ENCODE data around the gene FXYD6.
A peak's percentile ranks its signal among the peaks of the same experiment; 100 is the strongest.
"Not testable (repeated sequence)": the region's sequence is repeated elsewhere in the genome, so short reads cannot be mapped to it uniquely, and the experiment has no call there.

FXYD6 gene

GRCh38 chr11:117817368-117818040, 59.0 kb downstream of the FXYD6 start:
- H3K36me3 Mint-ChIP-seq: no peaks in the 10 kb centered on the region
- CTCF ChIA-PET: interaction anchor here (0.8 to 11.5 kb wide), 15 partner anchors 10 to 397 kb away, joined by 3 to 270 read pairs (median 6); partner anchors contain the start of gene DSCAML1
- peak overlapping the region; percentile 80 for H3K27ac Mint-ChIP-seq
- H3K4me1 Mint-ChIP-seq: peaks cover 54% of the 10 kb centered on the region
- no peak overlapping the region for H3K4me3 Mint-ChIP-seq
- peaks cover 4% of the 10 kb centered on the region for H3K27me3 Mint-ChIP-seq
- DNase-seq: peak; percentile 88
- H3K9me3 Mint-ChIP-seq: no peaks in the 10 kb centered on the region

GRCh38 chr11:117816846-117817367, 59.6 kb downstream of the FXYD6 start:
- H3K9me3 Mint-ChIP-seq: no peaks in the 10 kb centered on the region
- peaks cover 2% of the 10 kb centered on the region for H3K27me3 Mint-ChIP-seq
- H3K27ac Mint-ChIP-seq: no peak overlapping the region
- peaks cover 49% of the 10 kb centered on the region for H3K4me1 Mint-ChIP-seq
- H3K4me3 Mint-ChIP-seq: no peak overlapping the region
- CTCF ChIA-PET: interaction anchor here (1.0 to 11.5 kb wide), 14 partner anchors 9 to 397 kb away, joined by 3 to 270 read pairs (median 6); no protein-coding TSS in a partner anchor
- no peak for DNase-seq
- no peaks in the 10 kb centered on the region for H3K36me3 Mint-ChIP-seq

DNA sequence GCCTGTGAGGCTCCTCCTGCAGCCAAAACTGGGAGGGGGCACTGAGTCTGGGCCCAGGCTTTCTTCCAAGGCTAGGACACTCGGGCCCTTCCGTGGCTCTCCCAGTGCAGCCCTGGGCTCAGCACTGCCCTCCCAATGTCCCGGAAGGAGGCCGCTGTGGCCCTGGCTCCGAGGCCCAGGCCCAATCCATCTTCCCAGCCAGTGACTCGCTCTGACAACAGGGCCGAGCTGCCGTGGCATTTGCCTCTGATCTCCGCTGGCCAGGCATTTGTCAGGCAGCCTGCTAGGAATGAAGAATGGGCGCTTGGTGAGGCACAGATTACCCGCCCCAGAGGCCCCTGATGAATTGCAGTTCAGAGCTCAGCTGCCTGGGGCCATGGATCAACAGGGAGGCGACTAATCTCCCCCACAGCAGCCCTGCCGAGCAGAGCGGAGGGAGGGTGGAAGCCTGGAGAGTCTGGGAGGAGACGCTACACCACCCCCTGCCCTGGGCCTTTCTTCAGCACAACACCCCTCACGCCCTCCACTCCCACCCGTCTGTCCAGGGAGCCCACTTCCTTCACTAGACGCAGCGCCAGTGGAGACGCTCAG, 60.2 kb downstream of the FXYD6 start:
- Mint-ChIP-seq H3K36me3 (no peaks in the 10 kb centered on the region), H3K9me3 (no peaks in the 10 kb centered on the region), H3K4me3 (no peak overlapping the region), H3K4me1 (peaks cover 47% of the 10 kb centered on the region), H3K27me3 (no peaks in the 10 kb centered on the region), H3K27ac (peak overlapping the region; percentile 84)
- DNase-seq: no peak
- CTCF ChIA-PET: interaction anchor here (0.7 to 11.5 kb wide), 11 partner anchors 8 to 390 kb away, joined by 3 to 270 read pairs (median 5); no protein-coding TSS in a partner anchor

DNA sequence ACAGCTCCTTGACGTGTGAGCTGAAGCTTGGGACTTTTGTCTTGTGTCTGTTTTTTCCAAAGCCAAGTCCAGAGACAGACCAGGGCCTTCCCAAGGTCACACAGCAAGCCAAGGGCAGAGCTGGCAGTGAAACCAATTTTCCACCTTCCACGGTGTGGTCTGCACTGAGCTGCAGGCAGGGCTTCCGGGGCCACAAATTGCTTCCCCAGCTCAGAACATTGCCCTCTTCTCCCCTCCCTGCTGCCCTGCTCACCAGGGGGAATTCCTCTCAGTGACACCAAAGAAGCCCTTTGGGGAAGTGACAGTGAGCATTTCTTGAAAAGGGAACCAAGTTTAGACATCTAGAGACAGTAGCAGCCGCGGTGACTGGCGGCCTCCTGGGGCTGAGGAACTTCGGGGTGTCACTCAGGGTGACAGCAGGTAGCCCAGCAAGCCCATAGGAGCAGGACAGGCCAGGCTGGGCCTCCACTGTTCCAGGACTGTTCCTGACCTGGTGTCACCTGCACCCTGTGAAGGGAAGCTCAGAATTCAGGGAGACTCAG, 61.1 kb downstream of the FXYD6 start:
- DNase-seq: peak; percentile 72
- peak overlapping the region; percentile 84 for H3K27ac Mint-ChIP-seq
- H3K27me3 Mint-ChIP-seq: peaks cover 7% of the 10 kb centered on the region
- no peaks in the 10 kb centered on the region for H3K9me3 Mint-ChIP-seq
- H3K4me1 Mint-ChIP-seq: peaks cover 47% of the 10 kb centered on the region
- H3K4me3 Mint-ChIP-seq: peak overlapping the region; percentile 51
- no peaks in the 10 kb centered on the region for H3K36me3 Mint-ChIP-seq
- CTCF ChIA-PET: interaction anchor here (0.7 to 11.5 kb wide), 11 partner anchors 7 to 390 kb away, joined by 3 to 270 read pairs (median 5); no protein-coding TSS in a partner anchor

- Mint-ChIP-seq H3K9me3 (no peaks in the 10 kb centered on the region), H3K4me3 (peak overlapping the region; percentile 51), H3K27me3 (peaks cover 12% of the 10 kb centered on the region), H3K4me1 (peaks cover 46% of the 10 kb centered on the region), H3K27ac (peak overlapping the region; percentile 84), H3K36me3 (no peaks in the 10 kb centered on the region)
- peak; percentile 83 for DNase-seq
- CTCF ChIA-PET: interaction anchor here (0.7 to 11.5 kb wide), 9 partner anchors 7 to 389 kb away, joined by 3 to 270 read pairs (median 5); no protein-coding TSS in a partner anchor
Observed at GRCh38 chr11:117814766-117815261, 61.6 kb downstream of the FXYD6 start.

- H3K27ac Mint-ChIP-seq: peak overlapping the region; percentile 84
- CTCF ChIA-PET: interaction anchor here (5.6 to 11.5 kb wide), 3 partner anchors 6 to 238 kb away, joined by 44 to 270 read pairs (median 54); no protein-coding TSS in a partner anchor
- DNase-seq: no peak
- H3K36me3 Mint-ChIP-seq: no peaks in the 10 kb centered on the region
- no peak overlapping the region for H3K4me3 Mint-ChIP-seq
- H3K4me1 Mint-ChIP-seq: peaks cover 49% of the 10 kb centered on the region
- no peaks in the 10 kb centered on the region for H3K9me3 Mint-ChIP-seq
- H3K27me3 Mint-ChIP-seq: peaks cover 17% of the 10 kb centered on the region
Observed at GRCh38 chr11:117814204-117814765, 62.2 kb downstream of the FXYD6 start.

DNA sequence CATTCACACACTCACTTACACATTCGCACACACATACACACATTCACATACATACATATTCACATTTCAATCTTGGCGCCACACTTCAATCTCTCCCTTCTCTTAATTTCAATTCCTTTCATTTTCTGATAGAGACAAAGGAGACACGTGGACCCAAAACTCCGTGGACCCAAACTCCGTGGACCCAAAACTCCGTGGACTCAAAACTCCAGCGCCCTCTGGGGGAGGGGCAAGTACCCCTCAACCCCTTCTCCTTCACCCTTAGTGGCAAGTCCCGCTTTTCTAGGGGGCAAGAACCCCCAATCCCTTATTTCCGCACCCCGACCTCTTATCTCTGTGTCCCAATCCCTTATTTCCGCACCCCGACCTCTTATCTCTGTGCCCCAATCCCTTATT, 66.4 kb downstream of the FXYD6 start:
- Mint-ChIP-seq H3K4me1 (peaks cover 21% of the 10 kb centered on the region), H3K27me3 (peaks cover 40% of the 10 kb centered on the region)
- not testable (repeated sequence) for H3K4me3 Mint-ChIP-seq, H3K27ac Mint-ChIP-seq, DNase-seq, H3K36me3 Mint-ChIP-seq, H3K9me3 Mint-ChIP-seq
- CTCF ChIA-PET: interaction anchor here (2.0 to 7.5 kb wide), 5 partner anchors 10 to 384 kb away, joined by 7 to 270 read pairs (median 69); partner anchors contain the start of gene FXYD2

- peaks cover 46% of the 10 kb centered on the region for H3K27me3 Mint-ChIP-seq
- peak; percentile 70 for DNase-seq
- H3K4me1 Mint-ChIP-seq: peaks cover 14% of the 10 kb centered on the region
- H3K36me3 Mint-ChIP-seq: no peaks in the 10 kb centered on the region
- no peak overlapping the region for H3K4me3 Mint-ChIP-seq
- H3K9me3 Mint-ChIP-seq: no peaks in the 10 kb centered on the region
- CTCF ChIA-PET: interaction anchor here (1.1 to 7.5 kb wide), 13 partner anchors 10 to 386 kb away, joined by 3 to 270 read pairs (median 5); partner anchors contain the start of gene FXYD2
- no peak overlapping the region for H3K27ac Mint-ChIP-seq
Observed at GRCh38 chr11:117809236-117810055, 67.0 kb downstream of the FXYD6 start.

DNA sequence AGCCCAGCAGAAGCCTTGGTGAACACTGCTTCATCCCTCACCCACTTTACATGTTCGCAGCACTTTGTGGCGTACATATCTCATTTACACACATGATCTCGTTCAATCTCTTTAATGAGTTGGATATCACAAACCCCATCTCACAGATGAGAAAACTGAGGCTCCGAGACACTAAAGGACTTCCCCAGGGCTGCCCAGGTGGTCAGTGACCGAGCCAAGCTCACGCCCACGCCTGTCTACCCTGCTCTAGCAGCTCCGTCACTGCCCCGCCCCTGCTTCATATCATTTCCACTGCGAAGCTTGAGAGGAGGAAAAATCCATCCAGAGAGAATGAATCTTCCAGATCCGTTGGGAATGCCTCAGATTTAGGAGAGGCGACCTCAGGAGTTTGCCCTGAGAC, 67.7 kb downstream of the FXYD6 start:
- H3K4me3 Mint-ChIP-seq: no peak overlapping the region
- H3K36me3 Mint-ChIP-seq: no peaks in the 10 kb centered on the region
- H3K4me1 Mint-ChIP-seq: peaks cover 11% of the 10 kb centered on the region
- DNase-seq: no peak
- H3K9me3 Mint-ChIP-seq: no peaks in the 10 kb centered on the region
- peaks cover 51% of the 10 kb centered on the region for H3K27me3 Mint-ChIP-seq
- CTCF ChIA-PET: interaction anchor here (0.7 to 7.5 kb wide), 18 partner anchors 10 to 385 kb away, joined by 3 to 270 read pairs (median 4); partner anchors contain the start of gene FXYD2
- H3K27ac Mint-ChIP-seq: no peak overlapping the region

GRCh38 chr11:117807482-117808327, 68.8 kb downstream of the FXYD6 start:
- CTCF ChIA-PET: interaction anchor here (0.6 to 7.5 kb wide), 43 partner anchors 9 to 697 kb away, joined by 3 to 270 read pairs (median 4); partner anchors contain the start of genes DSCAML1 and FXYD2
- H3K4me3 Mint-ChIP-seq: no peak overlapping the region
- DNase-seq: peak; percentile 83
- peaks cover 9% of the 10 kb centered on the region for H3K4me1 Mint-ChIP-seq
- no peaks in the 10 kb centered on the region for H3K9me3 Mint-ChIP-seq
- H3K36me3 Mint-ChIP-seq: no peaks in the 10 kb centered on the region
- no peak overlapping the region for H3K27ac Mint-ChIP-seq
- H3K27me3 Mint-ChIP-seq: peaks cover 53% of the 10 kb centered on the region

DNA sequence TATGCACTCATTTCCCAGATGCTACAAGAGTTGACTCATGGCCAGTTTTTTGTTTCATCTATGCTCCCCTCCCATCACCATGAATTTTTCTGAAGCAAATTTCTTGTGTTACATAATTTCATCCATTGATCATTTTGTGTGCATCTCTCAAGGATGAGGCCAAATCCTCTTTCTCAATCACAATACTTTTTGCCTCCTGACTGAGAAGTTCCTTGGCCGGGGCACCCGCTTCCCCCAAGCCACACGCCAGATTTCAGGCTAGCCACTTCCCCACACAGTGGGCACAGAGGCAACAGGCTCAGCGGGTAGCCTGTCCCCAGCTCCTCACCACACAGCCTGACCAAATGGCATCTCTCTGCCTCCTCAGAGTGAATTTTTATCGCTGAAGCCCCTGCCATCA, 69.6 kb downstream of the FXYD6 start:
- Mint-ChIP-seq H3K27ac (no peak overlapping the region), H3K27me3 (peaks cover 58% of the 10 kb centered on the region), H3K36me3 (no peaks in the 10 kb centered on the region), H3K9me3 (no peaks in the 10 kb centered on the region), H3K4me1 (peaks cover 9% of the 10 kb centered on the region), H3K4me3 (no peak overlapping the region)
- CTCF ChIA-PET: interaction anchor here (0.6 to 7.5 kb wide), 32 partner anchors 8 to 465 kb away, joined by 3 to 270 read pairs (median 4); partner anchors contain the start of genes DSCAML1 and FXYD2
- no peak for DNase-seq

GRCh38 chr11:117805045-117805444, 71.4 kb downstream of the FXYD6 start:
- no peaks in the 10 kb centered on the region for H3K9me3 Mint-ChIP-seq
- H3K4me3 Mint-ChIP-seq: no peak overlapping the region
- no peaks in the 10 kb centered on the region for H3K36me3 Mint-ChIP-seq
- H3K27me3 Mint-ChIP-seq: peaks cover 57% of the 10 kb centered on the region
- H3K4me1 Mint-ChIP-seq: peaks cover 9% of the 10 kb centered on the region
- no peak for DNase-seq
- CTCF ChIA-PET: interaction anchor here (0.7 to 7.5 kb wide), 6 partner anchors 13 to 249 kb away, joined by 3 to 84 read pairs (median 6); no protein-coding TSS in a partner anchor
- H3K27ac Mint-ChIP-seq: no peak overlapping the region

All from activated naive CD4-positive, alpha-beta T cell treated with anti-CD3 and anti-CD28 coated beads, Interleukin-2, amount 10 ng/mL, durations not matched to agents 7 days and 5 days (primary cell).